SK-N-MC (cell line): ENCODE results near the gene NEU1.
"Not testable (repeated sequence)": the region's sequence is repeated elsewhere in the genome, so short reads cannot be mapped to it uniquely, and the experiment has no call there.

Experiments used
- EZH2 ChIP-seq: fragments of 200-600 bp; sonication (generic); IDR thresholded peaks from one replicate; pipeline ENCODE4 v1.6.1; 2017; ENCODE audit warnings: antibody characterized with exemption
- FOXP2 ChIP-seq: optimal IDR thresholded peaks from 2 replicates; pipeline ENCODE3; 2011; ENCODE audit warnings: mild to moderate bottlenecking, moderate library complexity; ENCODE audit not compliant: insufficient read depth; ENCODE audit errors: extremely low read length, control extremely low read depth
- POLR2AphosphoS5 ChIP-seq: IDR thresholded peaks from 2 replicates; pipeline ENCODE4 v1.6.1; 2012; ENCODE audit warnings: mild to moderate bottlenecking, low read depth, low read length, borderline replicate concordance

- not testable (repeated sequence) for TF ChIP-seq EZH2, POLR2AphosphoS5, FOXP2
Measured at GRCh38 chr6:31808599-31808998, 54.0 kb downstream of the NEU1 start.
